IPS DF 6.9 (cell line): ENCODE measurements around the gene ANP32A.

Experiments used
- DNase-seq: peaks from one replicate; pipeline ENCODE4 v3.0.0-alpha.2; 2013; ENCODE audit warnings: low read depth, low spot score
- H3K27ac ChIP-seq: one replicate; pipeline ENCODE4 v1.5.1; 2013; ENCODE audit warnings: low read length, control low read depth
- H3K27me3 ChIP-seq: 2 replicates; pipeline ENCODE4 v1.6.1; 2013; ENCODE audit warnings: mild to moderate bottlenecking, low read length; ENCODE audit not compliant: control insufficient read depth, insufficient read depth
- H3K36me3 ChIP-seq: 2 replicates; pipeline ENCODE4 v1.6.1; 2013; ENCODE audit warnings: low read length; ENCODE audit not compliant: control insufficient read depth, insufficient read depth
- H3K4me1 ChIP-seq: 2 replicates; pipeline ENCODE4 v1.6.1; 2013; ENCODE audit warnings: low read length; ENCODE audit not compliant: control insufficient read depth, insufficient read depth
- H3K4me3 ChIP-seq: 2 replicates; pipeline ENCODE4 v1.5.1; 2013; ENCODE audit warnings: mild to moderate bottlenecking, low read length
- H3K9me3 ChIP-seq: 2 replicates; pipeline ENCODE4 v1.6.1; 2013; ENCODE audit warnings: low read length, inconsistent platforms; ENCODE audit not compliant: control insufficient read depth, insufficient read depth
- WGBS: extraction: QIAGEN DNeasy Blood & Tissue Kit; methylation state at CpG from one replicate; pipeline ENCODE4 v1.1.7; 2013; ENCODE audit warnings: mixed read lengths, missing lambda C conversion rate; ENCODE audit not compliant: insufficient read length, insufficient coverage; 5-methylcytosine and 5-hydroxymethylcytosine counted together

Gene ANP32A

DNA sequence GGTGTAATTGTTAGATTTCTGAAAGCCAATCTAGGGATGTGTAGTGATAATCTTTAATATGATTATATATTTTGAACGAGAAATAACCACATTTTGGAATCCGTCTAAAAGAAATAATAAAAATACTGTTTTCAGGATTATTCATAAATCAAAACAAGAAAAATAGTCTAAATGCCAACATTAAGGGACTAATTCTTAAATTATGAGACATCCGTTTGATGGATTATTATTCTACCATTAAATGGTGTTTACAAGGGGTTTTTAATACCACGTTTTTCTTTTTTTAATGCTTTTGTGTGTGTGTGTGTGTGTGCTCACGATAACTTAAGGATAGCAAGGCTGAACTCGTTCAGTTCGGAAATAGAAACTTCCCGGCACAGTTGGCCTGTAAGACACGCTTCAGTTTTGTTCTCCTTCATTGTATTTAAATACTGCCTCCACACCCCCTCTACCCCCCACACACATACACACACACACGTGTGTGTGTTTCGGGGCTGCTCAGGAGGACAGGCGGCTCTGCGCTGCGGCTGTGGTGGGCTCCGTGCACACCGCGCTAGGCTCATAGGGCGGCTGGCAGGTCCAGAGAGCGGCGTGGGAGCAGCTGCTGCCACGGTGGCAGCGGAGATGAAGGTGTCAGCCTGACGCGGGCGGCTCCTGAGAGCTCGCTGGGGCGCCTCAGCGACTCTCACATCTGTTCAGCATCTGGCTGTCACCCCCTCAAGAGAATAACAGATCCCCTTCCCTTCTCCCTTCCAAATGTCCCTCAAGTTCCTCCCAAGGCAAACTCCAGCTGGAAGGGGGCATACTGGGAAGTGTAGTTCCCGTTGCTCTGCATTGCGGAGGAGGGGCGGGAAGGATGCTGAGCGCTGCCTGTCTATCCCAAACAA, 23.0 kb upstream of the ANP32A start:
- H3K4me1 ChIP-seq, result no peaks in the 10 kb centered on the region
- H3K4me3 ChIP-seq, result peak overlapping the region; percentile 35; the same call in 1 of the 2 replicates
- no peaks in the 10 kb centered on the region for H3K9me3 ChIP-seq
- no peaks in the 10 kb centered on the region for H3K27me3 ChIP-seq
- no peak for DNase-seq
- no CpG with 5 or more reads among the region's 32 CpGs for WGBS
- H3K27ac ChIP-seq, result no peak overlapping the region
- H3K36me3 ChIP-seq, result no peaks in the 10 kb centered on the region

DNA sequence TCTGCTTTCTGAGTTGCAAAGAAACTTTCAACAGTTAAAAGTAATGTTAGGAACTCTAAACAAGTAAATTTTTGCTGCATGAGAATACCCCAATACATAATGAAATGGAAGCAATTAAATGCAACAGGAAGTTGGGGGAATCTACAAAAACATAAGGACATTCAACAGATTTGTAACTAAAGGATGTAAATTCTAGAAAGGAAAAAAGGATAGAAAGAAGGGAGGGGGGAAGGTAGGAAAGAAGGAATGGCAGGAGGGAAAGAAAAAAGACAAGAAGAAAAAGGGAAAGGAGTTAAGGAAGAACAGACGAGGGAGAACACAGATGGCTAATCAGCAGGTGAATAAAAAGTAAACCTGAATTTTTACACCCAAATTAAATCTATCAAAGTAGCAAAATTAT, 22.3 kb upstream of the ANP32A start:
- Histone ChIP-seq H3K9me3 (no peaks in the 10 kb centered on the region), H3K27me3 (no peaks in the 10 kb centered on the region), H3K4me3 (no peak overlapping the region), H3K4me1 (no peaks in the 10 kb centered on the region), H3K36me3 (no peaks in the 10 kb centered on the region), H3K27ac (no peak overlapping the region)
- no CpG with 5 or more reads among the region's 1 CpG for WGBS
- no peak for DNase-seq

DNA sequence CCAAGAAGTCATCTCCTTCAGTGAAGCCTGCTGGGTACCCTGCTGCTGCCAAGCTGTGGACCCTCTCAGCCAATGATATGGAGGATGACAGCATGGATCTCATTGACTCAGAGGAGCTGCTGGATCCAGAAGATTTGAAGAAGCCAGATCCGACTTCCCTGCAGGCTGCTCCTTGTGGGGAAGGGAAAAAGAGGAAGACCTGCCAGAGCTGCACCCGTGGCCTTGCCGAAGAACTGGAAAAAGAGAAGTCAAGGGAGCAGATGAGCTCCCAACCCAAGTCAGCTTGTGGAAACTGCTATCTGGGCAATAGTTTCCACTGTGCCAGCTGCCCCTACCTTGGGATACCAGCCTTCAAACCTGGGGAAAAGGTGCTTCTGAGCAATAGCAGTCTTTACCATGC, 13.7 kb upstream of the ANP32A start:
- no CpG with 5 or more reads among the region's 3 CpGs for WGBS
- DNase-seq, result no peak
- Histone ChIP-seq H3K9me3 (no peaks in the 10 kb centered on the region; the same call in 1 of the 2 replicates), H3K27me3 (no peaks in the 10 kb centered on the region), H3K36me3 (no peaks in the 10 kb centered on the region), H3K4me3 (no peak overlapping the region), H3K4me1 (no peaks in the 10 kb centered on the region), H3K27ac (no peak overlapping the region)

DNA sequence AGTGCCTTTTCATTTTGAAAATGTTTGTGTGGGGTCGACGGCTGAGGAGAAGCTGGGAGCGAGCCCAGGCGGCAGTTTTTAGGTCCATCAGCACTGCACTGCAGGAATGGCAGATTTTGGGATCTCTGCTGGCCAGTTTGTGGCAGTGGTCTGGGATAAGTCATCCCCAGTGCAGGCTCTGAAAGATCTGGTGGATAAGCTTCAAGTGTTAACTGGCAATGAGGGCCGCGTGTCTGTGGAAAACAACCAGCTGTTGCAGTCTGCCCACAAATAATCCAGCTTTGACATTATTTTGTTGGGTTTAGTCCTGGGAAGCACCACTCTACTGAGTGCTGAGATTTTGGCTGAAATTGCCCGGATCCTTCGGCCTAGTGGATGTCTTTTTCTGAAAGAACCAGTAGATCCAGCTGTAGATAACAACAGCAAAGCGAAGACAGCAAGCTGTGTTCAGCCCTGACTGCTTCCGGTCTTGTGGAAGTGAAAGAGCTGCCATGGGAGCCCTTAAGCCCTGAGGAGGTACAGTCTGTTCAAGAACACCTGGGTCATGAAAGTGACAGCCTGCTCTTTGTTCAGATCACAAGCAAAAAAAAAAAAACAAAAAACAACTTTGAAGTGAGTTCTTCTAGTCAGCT, 13.1 kb upstream of the ANP32A start:
- no CpG with 5 or more reads among the region's 10 CpGs for WGBS
- H3K27ac ChIP-seq, result no peak overlapping the region
- no peaks in the 10 kb centered on the region; the same call in 1 of the 2 replicates for H3K9me3 ChIP-seq
- no peak overlapping the region for H3K4me3 ChIP-seq
- no peaks in the 10 kb centered on the region for H3K4me1 ChIP-seq
- H3K27me3 ChIP-seq, result no peaks in the 10 kb centered on the region
- no peaks in the 10 kb centered on the region for H3K36me3 ChIP-seq
- no peak for DNase-seq

DNA sequence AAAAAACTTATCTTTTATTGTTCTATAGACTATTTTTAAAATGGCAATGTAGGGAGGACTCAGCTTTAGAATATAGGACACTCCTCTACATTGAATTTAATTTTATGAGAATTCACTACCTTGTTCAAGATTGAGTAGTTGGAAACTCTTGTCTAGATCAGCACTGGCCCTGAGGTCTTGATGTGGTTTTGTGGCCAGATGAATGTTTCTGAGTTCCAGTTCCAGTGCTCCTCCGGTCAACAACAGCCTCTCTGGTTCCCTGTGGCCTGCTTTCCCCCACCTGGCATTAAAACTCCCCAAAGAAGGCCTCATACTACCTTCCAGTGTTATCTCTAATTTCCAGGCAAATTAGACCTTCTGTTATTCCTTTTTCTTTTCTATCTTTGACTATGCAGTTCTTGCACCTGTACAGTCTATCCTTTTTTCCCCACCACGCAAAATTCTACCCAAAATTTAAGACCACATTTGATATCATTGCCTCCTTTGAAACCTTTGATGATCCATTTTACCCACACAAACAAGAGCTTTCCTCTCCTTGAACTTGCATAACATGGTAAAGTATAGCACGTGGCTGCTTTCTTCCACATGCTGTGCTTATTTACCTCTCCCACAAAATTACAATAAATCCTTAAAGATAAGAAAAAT, 9.6 kb upstream of the ANP32A start:
- H3K27ac ChIP-seq, result no peak overlapping the region
- no peaks in the 10 kb centered on the region for H3K4me1 ChIP-seq
- peaks cover 4% of the 10 kb centered on the region; the same call in 1 of the 2 replicates for H3K27me3 ChIP-seq
- no peak overlapping the region for H3K4me3 ChIP-seq
- H3K36me3 ChIP-seq, result no peaks in the 10 kb centered on the region
- DNase-seq, result no peak
- no peaks in the 10 kb centered on the region for H3K9me3 ChIP-seq
- 100% methylated on average over 1 of the region's 3 CpGs for WGBS

DNA sequence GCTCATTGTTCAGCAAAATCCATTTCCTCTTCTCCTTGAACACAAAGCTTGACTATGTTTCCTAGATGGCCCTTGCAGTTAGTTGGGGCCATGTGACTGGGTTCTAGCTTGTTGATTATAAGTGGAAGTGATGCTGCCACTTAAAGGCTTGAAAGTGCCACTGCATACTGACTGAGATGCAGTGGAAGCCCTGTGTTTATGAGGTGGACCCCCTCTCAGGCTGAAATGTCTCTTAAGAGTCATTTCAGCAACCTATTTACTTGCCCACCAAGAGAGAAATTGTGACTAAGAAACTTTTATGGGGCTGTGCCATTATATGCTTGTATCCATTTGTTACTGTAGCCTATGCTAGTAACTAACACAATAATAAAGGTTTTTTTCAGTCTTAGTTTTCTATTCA, 8.4 kb upstream of the ANP32A start:
- H3K27ac ChIP-seq, result no peak overlapping the region
- no peak overlapping the region for H3K4me3 ChIP-seq
- H3K27me3 ChIP-seq, result peaks cover 7% of the 10 kb centered on the region; the same call in 1 of the 2 replicates
- no peaks in the 10 kb centered on the region for H3K4me1 ChIP-seq
- H3K36me3 ChIP-seq, result no peaks in the 10 kb centered on the region
- H3K9me3 ChIP-seq, result no peaks in the 10 kb centered on the region
- DNase-seq, result no peak

DNA sequence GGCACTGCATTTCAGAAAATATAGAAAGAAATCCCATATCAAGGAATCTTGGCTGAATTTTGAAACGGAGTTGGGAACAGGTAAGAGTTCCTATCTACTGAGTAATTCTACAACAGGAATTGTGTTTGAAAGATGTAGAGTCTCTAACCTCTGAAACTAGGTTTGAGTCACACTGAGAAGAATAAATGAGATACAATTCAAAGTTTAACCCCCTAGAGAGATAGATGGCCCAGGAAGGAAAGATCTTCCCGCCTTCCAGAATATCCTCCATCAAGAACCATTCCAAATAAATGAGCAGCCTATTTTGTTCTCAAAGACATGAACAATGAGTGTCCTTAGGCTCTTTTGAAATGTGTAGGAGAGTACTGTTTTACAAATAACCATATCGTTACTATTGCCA, 2.9 kb upstream of the ANP32A start:
- WGBS, result no CpG with 5 or more reads among the region's 3 CpGs
- no peaks in the 10 kb centered on the region for H3K9me3 ChIP-seq
- H3K36me3 ChIP-seq, result no peaks in the 10 kb centered on the region
- no peaks in the 10 kb centered on the region for H3K4me1 ChIP-seq
- no peak for DNase-seq
- H3K27ac ChIP-seq, result no peak overlapping the region
- H3K4me3 ChIP-seq, result no peak overlapping the region
- H3K27me3 ChIP-seq, result peaks cover 16% of the 10 kb centered on the region

DNA sequence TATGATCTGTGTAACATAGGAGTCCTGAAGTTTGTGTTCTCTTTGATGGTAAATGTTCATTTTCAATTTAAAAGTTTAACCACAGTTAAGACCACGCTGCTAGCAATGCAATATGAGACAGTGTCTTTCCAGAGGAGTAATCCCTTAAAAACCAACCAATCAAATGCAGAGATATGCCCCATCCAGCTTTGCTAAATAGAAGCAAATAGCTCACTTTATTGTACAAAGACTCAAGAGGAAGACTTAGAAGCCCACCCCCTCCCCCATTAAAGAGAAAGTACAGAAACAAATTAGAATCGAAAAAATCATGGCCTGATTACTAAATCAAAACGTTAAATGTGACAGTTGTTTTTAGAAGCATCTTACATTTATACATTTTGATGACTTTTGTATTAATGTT, 2.1 kb upstream of the ANP32A start:
- H3K4me1 ChIP-seq, result no peaks in the 10 kb centered on the region
- no peak for DNase-seq
- no peak overlapping the region for H3K4me3 ChIP-seq
- H3K27ac ChIP-seq, result no peak overlapping the region
- no peaks in the 10 kb centered on the region for H3K36me3 ChIP-seq
- peaks cover 16% of the 10 kb centered on the region for H3K27me3 ChIP-seq
- WGBS, result no CpG with 5 or more reads among the region's 3 CpGs
- no peaks in the 10 kb centered on the region for H3K9me3 ChIP-seq

DNA sequence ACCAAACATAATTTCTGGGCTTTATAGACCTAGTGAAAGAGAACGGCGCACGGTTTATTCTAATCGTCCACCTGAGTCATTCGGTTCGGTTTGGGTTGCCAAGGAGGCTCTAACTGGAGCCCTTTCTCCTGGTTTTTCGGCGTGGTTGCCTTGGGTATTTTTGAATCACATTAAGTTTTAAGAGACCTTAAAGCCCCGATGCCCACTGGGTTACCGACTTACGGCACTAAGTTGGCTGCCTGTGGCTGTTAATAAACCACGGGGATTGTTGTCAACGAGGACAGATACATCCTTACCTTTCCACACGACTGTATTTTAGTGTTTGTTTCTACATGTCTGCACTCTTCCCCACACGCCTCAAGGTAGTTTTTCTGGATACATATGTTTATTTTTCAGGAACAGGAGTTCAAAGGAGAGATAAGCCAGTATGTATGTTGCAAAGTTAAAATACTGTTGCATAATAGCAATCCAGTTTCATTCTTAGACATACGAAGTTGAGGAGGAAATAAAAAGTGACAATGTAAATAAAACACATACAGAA, 1.2 kb upstream of the ANP32A start:
- no CpG with 5 or more reads among the region's 16 CpGs for WGBS
- Histone ChIP-seq H3K4me1 (no peaks in the 10 kb centered on the region), H3K36me3 (no peaks in the 10 kb centered on the region), H3K4me3 (peak overlapping the region; percentile 95; the same call in 1 of the 2 replicates), H3K9me3 (no peaks in the 10 kb centered on the region), H3K27me3 (peaks cover 12% of the 10 kb centered on the region), H3K27ac (no peak overlapping the region)
- no peak for DNase-seq

DNA sequence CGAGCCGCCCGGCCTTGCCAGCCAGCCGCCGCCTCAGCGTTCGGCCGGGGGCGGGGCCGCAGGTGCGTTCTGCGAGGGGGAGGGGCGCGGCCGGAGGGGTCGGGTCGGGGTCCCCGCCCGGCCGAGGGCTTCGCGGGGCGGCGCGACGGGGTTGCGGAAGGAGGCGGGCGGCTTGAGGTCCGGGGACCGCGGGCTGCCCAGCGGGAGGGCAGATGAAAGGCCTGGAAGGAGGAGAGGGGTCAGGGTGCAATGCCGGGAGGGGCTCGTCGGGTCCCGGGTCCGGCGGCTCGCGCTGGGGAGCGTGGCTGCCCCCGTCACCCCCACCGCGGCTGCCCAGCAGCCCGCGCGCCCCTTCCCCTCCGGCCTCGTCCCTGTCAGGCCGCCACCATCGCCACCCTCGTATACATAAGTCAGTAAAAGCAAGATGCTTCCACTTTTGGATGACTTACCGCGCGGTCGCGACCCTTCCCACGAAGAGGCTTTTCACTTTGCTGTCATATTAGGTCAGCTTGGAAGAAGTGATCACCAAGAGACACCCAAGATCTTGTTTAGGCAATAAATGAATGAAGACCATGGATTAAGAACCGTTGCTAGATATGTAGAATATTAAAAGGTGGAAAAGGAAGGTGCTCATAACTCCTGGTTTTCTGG, 620 bp upstream of the ANP32A start:
- H3K27ac ChIP-seq, result no peak overlapping the region
- no peak for DNase-seq
- WGBS, result no CpG with 5 or more reads among the region's 60 CpGs

More for the DNA sequence above, 620 bp upstream of the ANP32A start:
- Histone ChIP-seq H3K27me3 (peaks cover 12% of the 10 kb centered on the region), H3K4me3 (peak overlapping the region; percentile 95), H3K4me1 (no peaks in the 10 kb centered on the region; the same call in 1 of the 2 replicates), H3K9me3 (no peaks in the 10 kb centered on the region), H3K36me3 (no peaks in the 10 kb centered on the region)
